ENCODE results near the gene KCNRG. TPM values are rescaled to one million over a fixed set of nuclear protein-coding genes. Genes with fewer than 3 reads are reported as not detected.

The KCNRG gene
- polyA plus RNA-seq, 1 of the 3 experiments (the other 2 are of a cell fraction), result 0.97 TPM

DNA sequence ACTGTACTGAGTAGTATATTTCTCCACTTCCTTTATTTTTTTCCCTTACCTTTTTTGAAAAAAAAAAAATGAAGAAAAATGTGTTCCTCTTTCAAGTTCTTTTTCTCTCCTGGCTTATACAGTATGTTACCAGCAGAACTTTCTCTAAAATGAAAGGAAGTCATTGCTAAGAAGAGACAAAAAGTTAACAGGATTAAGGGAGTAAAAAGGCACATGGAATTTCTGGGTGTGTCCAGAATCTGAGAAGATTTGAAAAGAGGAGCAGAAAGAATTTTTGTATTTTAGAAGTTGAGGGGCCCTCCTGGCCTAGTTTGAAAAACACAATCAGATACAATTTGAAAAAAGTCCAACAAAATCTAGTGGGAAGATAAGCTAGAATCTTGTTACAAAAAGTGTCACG is 39.4 kb upstream of the KCNRG start (continued):
- TF ChIP-seq, protein P1, sequence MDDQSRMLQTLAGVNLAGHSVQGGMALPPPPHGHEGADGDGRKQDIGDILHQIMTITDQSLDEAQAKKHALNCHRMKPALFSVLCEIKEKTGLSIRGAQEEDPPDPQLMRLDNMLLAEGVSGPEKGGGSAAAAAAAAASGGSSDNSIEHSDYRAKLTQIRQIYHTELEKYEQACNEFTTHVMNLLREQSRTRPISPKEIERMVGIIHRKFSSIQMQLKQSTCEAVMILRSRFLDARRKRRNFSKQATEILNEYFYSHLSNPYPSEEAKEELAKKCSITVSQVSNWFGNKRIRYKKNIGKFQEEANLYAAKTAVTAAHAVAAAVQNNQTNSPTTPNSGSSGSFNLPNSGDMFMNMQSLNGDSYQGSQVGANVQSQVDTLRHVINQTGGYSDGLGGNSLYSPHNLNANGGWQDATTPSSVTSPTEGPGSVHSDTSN (IDR thresholded peaks at IDR 0.05), result no peak
- no peak for TF ChIP-seq RCOR1 (IDR thresholded peaks at IDR 0.05; ENCODE audit: low read length)

DNA sequence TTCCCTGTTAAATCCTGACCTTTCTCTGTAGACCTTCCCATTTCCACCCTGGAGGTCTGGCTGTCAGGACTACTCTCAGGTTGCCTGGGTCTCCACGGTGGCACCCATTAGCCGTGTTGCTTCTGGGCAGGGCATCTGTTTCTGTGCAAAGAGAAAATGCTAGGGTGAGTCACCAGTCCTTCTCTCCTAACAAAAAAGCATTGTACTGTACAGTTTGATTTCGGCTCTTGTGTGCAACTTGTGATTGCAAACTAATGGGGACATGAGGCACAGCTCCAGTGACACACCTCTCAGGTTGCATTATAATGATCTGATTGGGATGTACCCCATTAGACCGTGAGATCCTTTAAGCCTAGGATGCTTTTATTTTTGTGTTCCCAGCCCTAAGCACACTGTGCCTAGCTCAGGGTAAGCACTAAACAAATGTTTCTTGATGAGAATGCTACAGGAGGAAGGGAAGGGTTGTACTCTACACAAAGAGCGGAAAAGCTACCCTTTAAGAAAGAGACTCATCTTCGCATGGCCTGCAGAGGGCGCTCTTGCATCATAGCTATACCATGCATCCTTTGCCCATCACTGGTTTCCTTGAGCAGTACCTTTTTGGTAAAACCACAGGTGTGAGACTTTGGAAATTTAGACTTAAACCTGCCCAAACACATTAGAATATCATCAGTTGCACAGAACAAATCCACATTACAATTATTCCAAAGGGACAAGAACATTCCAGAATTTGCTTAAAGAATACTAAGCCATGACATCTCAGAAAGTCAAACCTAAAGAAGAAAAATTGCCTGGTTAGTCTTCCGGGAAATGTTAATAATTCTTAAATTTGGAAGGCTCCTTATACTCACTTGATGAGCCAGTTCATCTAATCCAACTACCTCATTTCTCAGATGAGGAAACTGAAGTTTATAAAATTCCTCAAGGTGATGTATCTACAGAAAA is 38.7 kb upstream of the KCNRG start:
- H3K79me2 ChIP-seq (ENCODE audit: insufficient read depth), result no peaks in the 10 kb centered on the region
- H3K27ac ChIP-seq (ENCODE audit: low read depth in 2 of 2, low read length in 1 of 2), result peak overlapping the region in 1 of 2 experiments; percentile 12; a peak in 1 of 4 replicates
- no peaks in the 10 kb centered on the region for H3K9me2 ChIP-seq
- no peaks in the 10 kb centered on the region for H3K9me3 ChIP-seq
- H3K36me3 ChIP-seq (replicated peaks in 1 of 2; ENCODE audit: control insufficient read depth in 1 of 2, insufficient read depth in 2 of 2, low read length in 1 of 2), result no peaks in the 10 kb centered on the region
- no peak overlapping the region for H3K9ac ChIP-seq
- peaks cover 4 to 5% of the 10 kb centered on the region in 2 experiments; a peak in 2 of 4 replicates for H3K4me1 ChIP-seq (ENCODE audit: control insufficient read depth in 1 of 2, insufficient read depth in 2 of 2, low read depth in 1 of 2, low read length in 1 of 2)
- peak; percentile 66 for DNase-seq
- peak overlapping the region; percentile 18; the same call in 1 of the 2 replicates for H3K4me2 ChIP-seq
- ChIA-PET CTCF (interaction anchor here (0.5 to 5.5 kb wide), 61 partner anchors 8 to 1095 kb away, joined by 3 to 45 read pairs (median 3); partner anchors contain the start of genes RNASEH2B and TRIM13), POLR2A (no interaction called here)
- no peaks in the 10 kb centered on the region for H3K27me3 ChIP-seq (ENCODE audit: insufficient read depth)
- no peak overlapping the region for H2AFZ ChIP-seq (ENCODE audit: low read depth)
- no peak for TF ChIP-seq FOXM1 (IDR thresholded peaks at IDR 0.05; ENCODE audit: low read depth)
- TF ChIP-seq FOXJ3 (CRISPR knock-in tag; IDR thresholded peaks at IDR 0.05), result no peak
- TF ChIP-seq SMC3 (IDR thresholded peaks at IDR 0.05; ENCODE audit: low read depth, low read length), result peak; percentile 83
- TF ChIP-seq, protein P1 (IDR thresholded peaks at IDR 0.05), result no peak
- no peak for TF ChIP-seq JUND (IDR thresholded peaks at IDR 0.05)
- no peak for TF ChIP-seq CHD2 (IDR thresholded peaks at IDR 0.05; ENCODE audit: low read length, partially characterized antibody)
- TF ChIP-seq FOSL2 (IDR thresholded peaks at IDR 0.05; ENCODE audit: borderline replicate concordance, low read depth), result peak; percentile 16; the same call in 1 of the 2 replicates
- no peak for TF ChIP-seq EZH2phosphoT487 (IDR thresholded peaks at IDR 0.05; ENCODE audit: borderline replicate concordance, low read depth)
- TF ChIP-seq, protein P2, sequence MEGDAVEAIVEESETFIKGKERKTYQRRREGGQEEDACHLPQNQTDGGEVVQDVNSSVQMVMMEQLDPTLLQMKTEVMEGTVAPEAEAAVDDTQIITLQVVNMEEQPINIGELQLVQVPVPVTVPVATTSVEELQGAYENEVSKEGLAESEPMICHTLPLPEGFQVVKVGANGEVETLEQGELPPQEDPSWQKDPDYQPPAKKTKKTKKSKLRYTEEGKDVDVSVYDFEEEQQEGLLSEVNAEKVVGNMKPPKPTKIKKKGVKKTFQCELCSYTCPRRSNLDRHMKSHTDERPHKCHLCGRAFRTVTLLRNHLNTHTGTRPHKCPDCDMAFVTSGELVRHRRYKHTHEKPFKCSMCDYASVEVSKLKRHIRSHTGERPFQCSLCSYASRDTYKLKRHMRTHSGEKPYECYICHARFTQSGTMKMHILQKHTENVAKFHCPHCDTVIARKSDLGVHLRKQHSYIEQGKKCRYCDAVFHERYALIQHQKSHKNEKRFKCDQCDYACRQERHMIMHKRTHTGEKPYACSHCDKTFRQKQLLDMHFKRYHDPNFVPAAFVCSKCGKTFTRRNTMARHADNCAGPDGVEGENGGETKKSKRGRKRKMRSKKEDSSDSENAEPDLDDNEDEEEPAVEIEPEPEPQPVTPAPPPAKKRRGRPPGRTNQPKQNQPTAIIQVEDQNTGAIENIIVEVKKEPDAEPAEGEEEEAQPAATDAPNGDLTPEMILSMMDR (IDR thresholded peaks at IDR 0.05), result peak; percentile 97
- TF ChIP-seq TCF12 (IDR thresholded peaks at IDR 0.05), result 0 out of 2 replicates have a peak, but pooled peaks have one; percentile 23
- TF ChIP-seq SIN3A (IDR thresholded peaks at IDR 0.05; ENCODE audit: borderline replicate concordance, low read depth, low read length), result 0 out of 2 replicates have a peak, but pooled peaks have one; percentile 23
- TF ChIP-seq YY1 (IDR thresholded peaks at IDR 0.05; ENCODE audit: low read depth), result no peak
- TF ChIP-seq TAF1 (IDR thresholded peaks at IDR 0.05; ENCODE audit: borderline replicate concordance, low read depth, low read length), result no peak
- no peak for TF ChIP-seq EP300 (IDR thresholded peaks at IDR 0.05; ENCODE audit: borderline replicate concordance in 1 of 2, low read depth in 1 of 2, low read length in 1 of 2)
- TF ChIP-seq MEF2A (IDR thresholded peaks at IDR 0.05; ENCODE audit: borderline replicate concordance, low read depth), result no peak
- TF ChIP-seq, protein P3, sequence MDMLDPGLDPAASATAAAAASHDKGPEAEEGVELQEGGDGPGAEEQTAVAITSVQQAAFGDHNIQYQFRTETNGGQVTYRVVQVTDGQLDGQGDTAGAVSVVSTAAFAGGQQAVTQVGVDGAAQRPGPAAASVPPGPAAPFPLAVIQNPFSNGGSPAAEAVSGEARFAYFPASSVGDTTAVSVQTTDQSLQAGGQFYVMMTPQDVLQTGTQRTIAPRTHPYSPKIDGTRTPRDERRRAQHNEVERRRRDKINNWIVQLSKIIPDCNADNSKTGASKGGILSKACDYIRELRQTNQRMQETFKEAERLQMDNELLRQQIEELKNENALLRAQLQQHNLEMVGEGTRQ (IDR thresholded peaks at IDR 0.05; ENCODE audit: borderline replicate concordance, low read depth, low read length), result no peak
- TF ChIP-seq TEAD4 (IDR thresholded peaks at IDR 0.05; ENCODE audit: borderline replicate concordance, insufficient read depth), result no peak
- TF ChIP-seq RAD21 (IDR thresholded peaks at IDR 0.05; ENCODE audit: low read length), result peak; percentile 94
- WGBS (ENCODE audit: low lambda C conversion rate), result 44% methylated on average over 8 of the region's 8 CpGs
- H3K4me3 ChIP-seq (ENCODE audit: low read depth in 2 of 2, low read length in 1 of 2), result no peak overlapping the region; a peak in 1 of 4 replicates
- no peaks in the 10 kb centered on the region for H3F3A ChIP-seq (replicated peaks; ENCODE audit: insufficient read depth)
- no peaks in the 10 kb centered on the region for H4K20me1 ChIP-seq (ENCODE audit: insufficient read depth)

Data from SK-N-SH (cell line).